ENCODE measurements around the gene WRNIP1. TPM values are rescaled to one million over a fixed set of nuclear protein-coding genes. Genes with fewer than 3 reads are reported as not detected.

Gene WRNIP1
- total and polyA plus RNA-seq, 2 of the 13 experiments (the other 11 are each of a cell fraction or from before 2014, with no cell fraction given), result 77.7 to 90.3 TPM

- TF ChIP-seq REST (IDR thresholded peaks at IDR 0.05; ENCODE audit: borderline replicate concordance in 1 of 2, low read depth in 1 of 2, low read length in 2 of 2), result no peak
- no peak for TF ChIP-seq ZNF326 (CRISPR knock-in tag; IDR thresholded peaks at IDR 0.05; ENCODE audit: borderline replicate concordance)
- peak; percentile 56; the same call in 1 of the 2 replicates for TF ChIP-seq ZNF414 (CRISPR knock-in tag; IDR thresholded peaks at IDR 0.05)
- TF ChIP-seq ZNF510 (CRISPR knock-in tag; IDR thresholded peaks at IDR 0.05; ENCODE audit: low read depth), result 0 out of 2 replicates have a peak, but pooled peaks have one; percentile 13
- TF ChIP-seq BCL6 (CRISPR knock-in tag; IDR thresholded peaks at IDR 0.05), result 0 out of 2 replicates have a peak, but pooled peaks have one; percentile 7
- TF ChIP-seq NFKB2 (CRISPR knock-in tag; IDR thresholded peaks at IDR 0.05; ENCODE audit: borderline replicate concordance), result peak; percentile 86; the same call in 1 of the 2 replicates
- 0 out of 2 replicates have a peak, but pooled peaks have one; percentile 4 for TF ChIP-seq ZNF704 (CRISPR knock-in tag; IDR thresholded peaks at IDR 0.05; ENCODE audit: borderline replicate concordance)
- peak; percentile 58 for TF ChIP-seq ZNF547 (CRISPR knock-in tag; IDR thresholded peaks at IDR 0.05)
- peak; percentile 29 for TF ChIP-seq ZNF407 (CRISPR knock-in tag; IDR thresholded peaks at IDR 0.05; ENCODE audit: not compliant biosample characterization)
- TF ChIP-seq TEAD2 (CRISPR knock-in tag; IDR thresholded peaks at IDR 0.05), result 0 out of 2 replicates have a peak, but pooled peaks have one; percentile 57
- TF ChIP-seq KDM5B (CRISPR knock-in tag; IDR thresholded peaks at IDR 0.05; ENCODE audit: borderline replicate concordance), result peak; percentile 86
- TF ChIP-seq NRL (CRISPR knock-in tag; IDR thresholded peaks at IDR 0.05; ENCODE audit: borderline replicate concordance), result peak; percentile 67; the same call in 1 of the 2 replicates
- TF ChIP-seq GTF3A (CRISPR knock-in tag; conservative IDR thresholded peaks at IDR 0.05), result no peak
These were observed 938 bp downstream of the WRNIP1 start (continued) for GRCh38 chr6:2765896-2766766.

Measured in HepG2 (cell line).